ENCODE measurements around the gene NXPH1. TPM values are rescaled to one million over a fixed set of nuclear protein-coding genes. Genes with fewer than 3 reads are reported as not detected.

NXPH1 gene
- total RNA-seq (2014; rRNA removed; shearing (Covaris generic)) (not detected in 2 replicates), polyA plus RNA-seq (2016; fragmentation: Nextera tagmentation; extraction: Ambion mirVana) (not detected in 2 replicates)

DNA sequence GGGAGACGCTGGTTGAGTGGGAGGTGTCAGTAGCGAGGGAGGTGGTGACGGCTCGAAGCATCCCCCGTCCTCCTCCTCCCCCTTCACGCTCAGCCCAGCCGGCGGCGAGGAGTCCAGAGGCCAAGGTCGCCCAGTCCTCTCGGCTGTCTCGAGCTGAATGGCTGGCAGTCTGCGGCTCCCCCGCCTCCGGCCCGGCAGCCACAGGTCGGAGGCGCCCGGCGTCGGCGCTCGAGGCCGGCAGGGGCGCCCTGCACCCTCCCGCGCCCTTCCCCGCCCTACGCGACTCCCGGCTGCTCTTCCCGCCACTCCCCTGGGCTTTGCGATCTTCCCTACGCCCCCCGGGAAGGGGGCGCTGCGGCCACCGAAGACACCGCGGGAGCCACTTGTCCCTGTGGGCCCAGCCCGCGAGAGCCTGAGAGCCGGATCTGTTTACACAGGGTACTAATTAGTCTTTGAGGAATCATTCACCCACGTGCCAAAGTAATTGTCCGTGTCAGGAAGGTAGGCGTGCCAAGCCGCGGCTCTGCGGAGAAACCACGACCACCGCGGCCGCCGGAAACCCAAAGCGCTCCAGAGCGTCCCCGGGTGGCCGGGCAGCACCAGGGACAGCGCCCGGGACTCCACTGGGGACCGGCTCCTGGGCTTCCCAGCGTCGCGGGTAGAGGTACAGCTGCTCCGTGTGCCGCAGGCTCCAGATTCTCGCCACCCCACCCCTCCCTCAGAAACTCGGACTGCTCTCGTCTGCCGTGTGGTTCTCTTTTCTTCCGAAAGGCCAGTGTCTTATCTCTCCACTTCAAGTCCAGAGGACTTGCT is at the start of gene NXPH1:
NXPH1 (plus strand) TSS at position 133 of the 813 bp plus-strand sequence.
- Histone ChIP-seq H3K9ac (no peak within 1 kb of the TSS), H3K27me3 (replicated peaks; ENCODE audit: insufficient read depth) (peaks cover 52% of the 10 kb centered on the region), H3F3A (ENCODE audit: insufficient read depth) (no peaks in the 10 kb centered on the region), H3K36me3 (ENCODE audit: low read depth) (no peaks in the 10 kb centered on the region), H3K9me3 (ENCODE audit: low read depth) (no peaks in the 10 kb centered on the region), H3K4me2 (ENCODE audit: unreplicated experiment) (no peak within 1 kb of the TSS), H3K4me1 (ENCODE audit: insufficient read depth) (no peaks in the 10 kb centered on the region), H4K20me1 (ENCODE audit: insufficient read depth) (no peaks in the 10 kb centered on the region), H3K9me2 (ENCODE audit: insufficient read depth) (no peaks in the 10 kb centered on the region), H3K79me2 (ENCODE audit: insufficient read depth) (no peaks in the 10 kb centered on the region), H3K27ac (no peak within 1 kb of the TSS), H3K4me3 (no peak within 1 kb of the TSS), H2AFZ (no peak within 1 kb of the TSS)
- DNase-seq, result peak; percentile 27
- in situ Hi-C loops (cut with MboI), result no loop called here
- TF ChIP-seq EZH2phosphoT487 (IDR thresholded peaks at IDR 0.05; ENCODE audit: insufficient read depth, low read depth) (no peak), EZH2 (IDR thresholded peaks at IDR 0.05; ENCODE audit: insufficient read depth, poor library complexity, severe bottlenecking) (no peak)
- 2% methylated on average over 51 to 68 of the region's 71 CpGs for WGBS, 2 experiments (ENCODE audit: low coverage in 1 of 2, low lambda C conversion rate in 2 of 2, missing lambda C conversion rate in 2 of 2)

- TF ChIP-seq EZH2phosphoT487 (IDR thresholded peaks at IDR 0.05; ENCODE audit: insufficient read depth, low read depth) (no peak), EZH2 (IDR thresholded peaks at IDR 0.05; ENCODE audit: insufficient read depth, poor library complexity, severe bottlenecking) (no peak)
- in situ Hi-C loops (cut with MboI), result no loop called here
Observed at GRCh38 chr7:8384901-8385300, 48.5 kb upstream of the NXPH1 start.

DNA sequence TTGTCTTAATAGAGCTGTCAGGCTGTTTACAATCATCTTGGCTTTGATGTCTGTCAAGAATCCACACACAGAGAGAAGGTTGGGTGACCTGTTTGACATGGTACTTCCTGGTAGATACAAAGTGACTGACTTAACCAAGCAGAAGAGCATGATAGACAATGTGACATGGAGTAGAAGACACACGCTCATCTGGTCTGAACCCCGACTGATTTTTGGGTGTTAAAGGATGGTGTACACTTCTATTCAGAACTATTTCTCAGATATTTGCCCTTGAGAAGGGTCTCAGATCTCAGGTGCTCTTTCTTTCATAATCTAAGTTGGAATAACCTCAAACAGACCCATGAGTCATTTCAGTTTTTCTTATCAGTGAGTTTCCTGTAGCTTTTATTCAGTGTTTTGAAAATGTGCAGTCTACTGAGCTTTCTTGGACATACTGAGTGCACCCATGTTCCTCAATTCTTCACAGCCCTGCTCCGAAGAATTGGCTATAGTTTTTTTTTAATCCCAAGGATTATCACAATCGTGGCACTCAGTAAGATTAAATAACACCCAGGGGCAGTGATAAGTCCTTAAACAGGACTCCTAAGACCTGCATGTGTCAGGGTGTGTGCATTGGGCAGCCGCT is 46.4 kb upstream of the NXPH1 start:
- in situ Hi-C loops (cut with MboI), result no loop called here
- 27 to 31% methylated on average over 5 of the region's 5 CpGs for WGBS, 2 experiments (ENCODE audit: low coverage in 1 of 2, low lambda C conversion rate in 2 of 2, missing lambda C conversion rate in 2 of 2)

More at GRCh38 chr7:8384901-8385300, 48.5 kb upstream of the NXPH1 start:
- Histone ChIP-seq H4K20me1 (ENCODE audit: insufficient read depth) (no peaks in the 10 kb centered on the region), H3K27me3 (replicated peaks; ENCODE audit: insufficient read depth) (no peaks in the 10 kb centered on the region), H3K4me1 (ENCODE audit: insufficient read depth) (no peaks in the 10 kb centered on the region), H3K9me2 (ENCODE audit: insufficient read depth) (no peaks in the 10 kb centered on the region), H3K79me2 (ENCODE audit: insufficient read depth) (no peaks in the 10 kb centered on the region), H2AFZ (no peak overlapping the region), H3K4me2 (ENCODE audit: unreplicated experiment) (no peak overlapping the region), H3K27ac (no peak overlapping the region), H3K36me3 (ENCODE audit: low read depth) (no peaks in the 10 kb centered on the region), H3K9me3 (ENCODE audit: low read depth) (no peaks in the 10 kb centered on the region), H3K4me3 (no peak overlapping the region), H3F3A (ENCODE audit: insufficient read depth) (no peaks in the 10 kb centered on the region), H3K9ac (no peak overlapping the region)
- WGBS, 2 experiments (ENCODE audit: low coverage in 1 of 2, low lambda C conversion rate in 2 of 2, missing lambda C conversion rate in 2 of 2), result 33 to 34% methylated on average over 4 of the region's 4 CpGs
- DNase-seq, result no peak

GRCh38 chr7:8387551-8388256 is 45.7 kb upstream of the NXPH1 start:
- no peak for TF ChIP-seq EZH2phosphoT487 (IDR thresholded peaks at IDR 0.05; ENCODE audit: insufficient read depth, low read depth)
- no peak for TF ChIP-seq EZH2 (IDR thresholded peaks at IDR 0.05; ENCODE audit: insufficient read depth, poor library complexity, severe bottlenecking)
- in situ Hi-C loops (cut with MboI), result no loop called here
- Histone ChIP-seq H3K4me3 (no peak overlapping the region), H3K27ac (no peak overlapping the region), H3K36me3 (ENCODE audit: low read depth) (no peaks in the 10 kb centered on the region), H3F3A (ENCODE audit: insufficient read depth) (no peaks in the 10 kb centered on the region), H4K20me1 (ENCODE audit: insufficient read depth) (no peaks in the 10 kb centered on the region), H3K4me2 (ENCODE audit: unreplicated experiment) (no peak overlapping the region), H3K4me1 (ENCODE audit: insufficient read depth) (no peaks in the 10 kb centered on the region), H3K27me3 (replicated peaks; ENCODE audit: insufficient read depth) (no peaks in the 10 kb centered on the region), H3K9me3 (ENCODE audit: low read depth) (no peaks in the 10 kb centered on the region), H3K79me2 (ENCODE audit: insufficient read depth) (no peaks in the 10 kb centered on the region), H3K9ac (no peak overlapping the region), H2AFZ (no peak overlapping the region), H3K9me2 (ENCODE audit: insufficient read depth) (no peaks in the 10 kb centered on the region)
- WGBS, 2 experiments (ENCODE audit: low coverage in 1 of 2, low lambda C conversion rate in 2 of 2, missing lambda C conversion rate in 2 of 2), result 50 to 53% methylated on average over 7 of the region's 7 CpGs
- DNase-seq, result no peak

More for the DNA sequence above, 46.4 kb upstream of the NXPH1 start:
- H3K4me1 ChIP-seq (ENCODE audit: insufficient read depth), result no peaks in the 10 kb centered on the region
- H3F3A ChIP-seq (ENCODE audit: insufficient read depth), result no peaks in the 10 kb centered on the region
- TF ChIP-seq EZH2phosphoT487 (IDR thresholded peaks at IDR 0.05; ENCODE audit: insufficient read depth, low read depth) (no peak), EZH2 (IDR thresholded peaks at IDR 0.05; ENCODE audit: insufficient read depth, poor library complexity, severe bottlenecking) (no peak)
- H3K36me3 ChIP-seq (ENCODE audit: low read depth), result no peaks in the 10 kb centered on the region
- no peak overlapping the region for H3K4me2 ChIP-seq (ENCODE audit: unreplicated experiment)
- H3K27me3 ChIP-seq (replicated peaks; ENCODE audit: insufficient read depth), result no peaks in the 10 kb centered on the region
- H3K4me3 ChIP-seq, result no peak overlapping the region
- H3K9me3 ChIP-seq (ENCODE audit: low read depth), result no peaks in the 10 kb centered on the region
- no peak overlapping the region for H2AFZ ChIP-seq
- no peak overlapping the region for H3K9ac ChIP-seq
- no peaks in the 10 kb centered on the region for H3K79me2 ChIP-seq (ENCODE audit: insufficient read depth)
- no peaks in the 10 kb centered on the region for H4K20me1 ChIP-seq (ENCODE audit: insufficient read depth)
- DNase-seq, result no peak
- H3K27ac ChIP-seq, result no peak overlapping the region
- H3K9me2 ChIP-seq (ENCODE audit: insufficient read depth), result no peaks in the 10 kb centered on the region
